WI38 (cell line): ENCODE results near the gene COL16A1.

ENCODE experiments used
- H3K4me3 ChIP-seq: 2 replicates; pipeline ENCODE4 v1.5.1; 2011; ENCODE audit warnings: low read depth, mild to moderate bottlenecking, control low read depth, low read length
- TF ChIP-seq, protein P1 (sequence below): IDR thresholded peaks from 2 replicates; pipeline ENCODE4 v1.5.1; 2012; ENCODE audit warnings: low read depth, mild to moderate bottlenecking, control low read depth, low read length

COL16A1 gene

DNA sequence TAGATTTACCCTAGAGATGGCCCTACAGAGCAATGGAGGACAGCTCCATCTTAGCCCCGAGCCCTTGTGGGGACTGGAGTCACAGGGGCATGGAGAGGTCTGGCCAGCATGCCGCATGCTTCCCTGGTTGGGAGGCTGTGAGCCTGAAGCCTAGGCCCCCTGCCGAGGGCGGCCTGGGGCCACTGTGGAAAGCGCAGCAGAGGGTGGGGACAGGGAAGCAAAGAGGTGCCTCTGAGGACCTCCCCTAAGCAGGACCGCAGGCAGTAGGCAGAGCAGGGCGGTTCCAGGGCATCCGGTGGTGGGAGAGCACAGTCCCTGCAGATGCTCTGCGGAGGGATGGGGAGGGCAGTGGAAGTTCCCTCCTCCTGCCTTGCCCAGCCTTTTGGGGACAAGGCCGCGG is 32.7 kb downstream of the COL16A1 start:
- TF ChIP-seq, protein P1, sequence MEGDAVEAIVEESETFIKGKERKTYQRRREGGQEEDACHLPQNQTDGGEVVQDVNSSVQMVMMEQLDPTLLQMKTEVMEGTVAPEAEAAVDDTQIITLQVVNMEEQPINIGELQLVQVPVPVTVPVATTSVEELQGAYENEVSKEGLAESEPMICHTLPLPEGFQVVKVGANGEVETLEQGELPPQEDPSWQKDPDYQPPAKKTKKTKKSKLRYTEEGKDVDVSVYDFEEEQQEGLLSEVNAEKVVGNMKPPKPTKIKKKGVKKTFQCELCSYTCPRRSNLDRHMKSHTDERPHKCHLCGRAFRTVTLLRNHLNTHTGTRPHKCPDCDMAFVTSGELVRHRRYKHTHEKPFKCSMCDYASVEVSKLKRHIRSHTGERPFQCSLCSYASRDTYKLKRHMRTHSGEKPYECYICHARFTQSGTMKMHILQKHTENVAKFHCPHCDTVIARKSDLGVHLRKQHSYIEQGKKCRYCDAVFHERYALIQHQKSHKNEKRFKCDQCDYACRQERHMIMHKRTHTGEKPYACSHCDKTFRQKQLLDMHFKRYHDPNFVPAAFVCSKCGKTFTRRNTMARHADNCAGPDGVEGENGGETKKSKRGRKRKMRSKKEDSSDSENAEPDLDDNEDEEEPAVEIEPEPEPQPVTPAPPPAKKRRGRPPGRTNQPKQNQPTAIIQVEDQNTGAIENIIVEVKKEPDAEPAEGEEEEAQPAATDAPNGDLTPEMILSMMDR = no peak
- no peak overlapping the region for H3K4me3 ChIP-seq

GRCh38 chr1:31670593-31670964 is 33.2 kb downstream of the COL16A1 start:
- H3K4me3 ChIP-seq = no peak overlapping the region
- TF ChIP-seq, protein P1 = no peak

DNA sequence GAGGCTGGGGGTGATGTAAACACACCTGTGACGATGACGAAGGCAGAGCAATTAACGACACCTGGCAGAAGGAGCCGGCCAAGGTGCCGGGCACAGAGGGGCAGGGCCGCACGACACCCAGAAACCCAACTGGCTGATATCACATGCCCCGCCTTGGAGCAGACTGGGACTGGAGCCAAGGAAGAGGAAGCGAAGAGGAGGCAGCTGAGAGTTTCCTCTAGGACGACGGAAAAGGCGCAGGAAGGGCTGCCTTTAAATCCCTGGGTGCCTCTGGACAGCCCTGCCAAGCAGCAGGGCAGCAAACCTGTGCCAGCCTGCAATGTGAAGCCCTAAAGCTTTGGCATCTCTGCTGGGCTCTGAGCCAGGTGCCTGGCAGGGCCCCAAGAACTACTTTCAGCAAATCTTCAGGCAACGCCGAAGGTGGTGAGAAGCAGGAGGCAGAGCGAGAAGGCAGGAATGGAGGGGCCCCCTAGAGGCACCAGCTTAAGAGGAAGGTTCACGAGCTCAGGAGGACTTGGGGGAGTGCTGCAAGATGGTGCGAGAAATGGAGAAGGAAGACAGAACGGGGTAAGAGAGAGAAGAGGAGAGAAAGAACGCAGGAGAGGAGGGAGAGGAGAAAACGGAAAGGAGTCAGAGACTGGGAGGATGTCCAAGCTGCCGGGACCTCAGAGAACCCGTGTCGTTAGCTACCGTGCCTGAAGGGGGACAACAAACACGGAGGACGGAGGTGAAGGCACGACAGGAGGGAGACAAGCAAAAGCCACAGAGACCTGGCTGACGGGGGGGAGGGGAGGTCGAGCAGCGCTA is 33.8 kb downstream of the COL16A1 start:
- no peak overlapping the region for H3K4me3 ChIP-seq
- TF ChIP-seq, protein P1 = no peak

DNA sequence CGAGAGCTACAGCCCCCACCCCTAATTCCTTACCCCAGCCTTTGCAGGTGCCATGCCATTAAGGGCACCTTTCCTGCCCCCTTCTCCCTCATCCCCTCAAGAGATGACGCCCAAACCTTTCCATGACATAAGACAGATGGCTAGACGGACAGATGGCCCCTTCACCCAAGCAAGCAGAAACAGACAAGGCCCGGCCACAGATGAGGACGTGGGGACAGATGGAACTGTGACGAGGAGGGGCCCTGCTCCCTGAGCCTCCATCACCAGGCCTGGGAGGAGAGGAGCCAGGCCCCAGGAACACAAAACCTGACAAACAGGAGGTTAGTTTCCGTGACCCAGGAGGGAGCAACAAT is 34.4 kb downstream of the COL16A1 start:
- TF ChIP-seq, protein P1 = no peak
- H3K4me3 ChIP-seq = no peak overlapping the region

DNA sequence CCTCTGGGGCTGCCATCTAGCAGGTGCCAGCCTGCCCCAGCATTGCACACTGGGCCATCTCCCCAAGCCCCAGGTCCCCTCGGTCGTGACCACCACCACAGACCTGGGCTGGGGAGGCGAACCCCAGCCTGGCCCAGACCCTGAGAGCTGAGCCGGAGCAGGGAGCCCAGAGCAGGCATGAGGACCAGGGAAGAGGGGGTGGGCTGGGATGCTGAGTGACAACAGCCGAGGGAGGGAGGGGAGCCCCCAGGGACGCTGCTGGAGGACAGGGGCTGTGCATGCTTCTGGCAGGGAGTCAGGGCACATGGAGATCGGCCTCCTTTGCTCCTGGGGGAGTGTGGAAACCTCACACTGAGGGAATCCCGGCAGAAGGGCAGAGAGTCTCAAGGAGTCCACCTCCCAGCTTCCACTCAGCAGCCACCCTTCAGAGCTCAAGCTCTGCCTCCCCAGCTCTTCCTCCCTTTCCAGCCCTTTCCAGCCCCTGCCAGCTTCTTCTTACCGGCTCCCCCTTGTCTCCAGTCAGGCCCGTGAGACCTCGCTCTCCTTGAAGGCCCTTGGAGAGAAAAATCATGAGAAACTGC is 35.4 kb downstream of the COL16A1 start:
- TF ChIP-seq, protein P1 = no peak
- H3K4me3 ChIP-seq = no peak overlapping the region

- TF ChIP-seq, protein P1 = no peak
- no peak overlapping the region for H3K4me3 ChIP-seq
Measured at GRCh38 chr1:31667065-31667785, 36.6 kb downstream of the COL16A1 start.
